Measurements from ENCODE around the gene TIMM17A.
A peak's percentile ranks its signal among the peaks of the same experiment; 100 is the strongest.

TIMM17A gene

DNA sequence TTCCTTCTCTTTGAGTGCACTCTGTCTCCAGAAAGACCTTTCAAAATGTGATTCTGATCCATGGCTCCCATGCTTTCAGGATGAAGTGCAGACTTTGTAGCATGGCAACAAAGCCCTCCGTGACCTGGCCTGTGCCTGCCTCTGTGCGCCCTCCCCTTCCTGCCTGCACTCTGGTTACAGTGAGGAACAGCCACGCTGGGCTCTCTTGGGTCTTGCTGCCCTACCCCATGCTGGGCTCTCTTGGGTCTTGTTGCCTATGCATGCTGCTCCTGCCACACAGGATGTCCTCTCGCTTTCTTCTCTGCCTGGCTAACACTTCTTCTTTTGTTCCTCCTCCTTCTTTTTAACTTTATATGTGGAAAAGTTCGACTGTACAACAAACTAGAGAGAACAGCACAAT is 37.0 kb upstream of the TIMM17A start:
- Histone ChIP-seq H2BK120ac (ENCODE audit: insufficient read depth, low read length, poor library complexity) (no peak overlapping the region), H2AK5ac (ENCODE audit: low read length) (no peak overlapping the region)
- WGBS (ENCODE audit: extremely low coverage, insufficient coverage, insufficient read length), result no CpG with 5 or more reads among the region's 5 CpGs

DNA sequence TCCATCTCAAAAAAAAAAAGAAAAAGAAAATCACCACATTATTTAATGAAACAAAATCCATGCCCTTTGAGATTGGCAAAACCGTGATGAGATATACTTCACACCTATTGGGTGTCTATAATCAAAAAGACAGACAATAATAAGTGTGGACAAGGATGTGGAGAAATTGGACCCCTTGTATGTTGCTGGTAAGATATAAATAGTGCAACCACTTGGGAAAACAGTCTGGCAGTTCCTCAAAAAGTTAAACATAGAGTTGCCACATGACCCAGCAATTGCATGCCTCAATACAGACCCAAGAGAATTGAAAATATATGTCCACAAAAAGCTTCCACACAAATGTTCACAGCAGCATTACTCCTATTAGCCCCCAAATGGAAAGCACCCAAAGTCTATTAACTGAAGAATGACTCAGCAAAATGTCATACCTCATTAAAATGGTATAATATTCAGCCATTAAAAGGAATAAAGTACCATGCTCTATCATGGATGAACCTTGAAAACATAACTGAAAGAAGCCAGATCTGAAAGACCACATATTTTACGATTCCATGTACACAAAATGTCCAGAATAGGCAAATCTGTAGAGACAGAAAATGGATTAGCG is 33.2 kb upstream of the TIMM17A start:
- no CpG with 5 or more reads among the region's 3 CpGs for WGBS (ENCODE audit: extremely low coverage, insufficient coverage, insufficient read length)
- Histone ChIP-seq H3K79me1 (ENCODE audit: low read length) (peaks cover 3% of the 10 kb centered on the region), H4K12ac (ENCODE audit: low read depth, low read length) (no peak overlapping the region), H4K91ac (ENCODE audit: low read depth, low read length) (no peak overlapping the region), H3K4me2 (ENCODE audit: low read length) (no peak overlapping the region), H2BK12ac (ENCODE audit: low read length) (no peak overlapping the region), H2BK120ac (ENCODE audit: insufficient read depth, low read length, poor library complexity) (no peak overlapping the region), H3K14ac (ENCODE audit: low read length) (no peak overlapping the region), H3K27me3 (ENCODE audit: insufficient read depth, low read length) (no peaks in the 10 kb centered on the region), H3K4me3 (ENCODE audit: low read depth, low read length) (no peak overlapping the region), H3K4me1 (ENCODE audit: control insufficient read depth in 1 of 2, insufficient read depth in 2 of 2, low read length in 2 of 2) (peaks cover 13 to 14% of the 10 kb centered on the region in 2 experiments), H3K9ac (ENCODE audit: low read length) (no peak overlapping the region), H2AFZ (ENCODE audit: insufficient read depth, low read length, poor library complexity) (no peak overlapping the region), H3K27ac (ENCODE audit: low read depth, low read length) (no peak overlapping the region), H3K9me3 (ENCODE audit: insufficient read depth, low read depth, low read length) (peaks cover 2% of the 10 kb centered on the region), H3K23ac (ENCODE audit: low read length) (no peak overlapping the region), H3K36me3 (ENCODE audit: control insufficient read depth in 1 of 2, insufficient read depth in 2 of 2, low read length in 2 of 2) (no peaks in the 10 kb centered on the region), H3K4ac (ENCODE audit: low read depth, low read length) (no peak overlapping the region), H2AK5ac (ENCODE audit: low read length) (no peak overlapping the region), H2BK5ac (ENCODE audit: low read depth, low read length, poor library complexity) (no peak overlapping the region), H4K8ac (ENCODE audit: low read depth, low read length) (no peak overlapping the region), H3K18ac (ENCODE audit: low read length) (no peak overlapping the region), H3K79me2 (ENCODE audit: control insufficient read depth, insufficient read depth, low read length, poor library complexity) (no peaks in the 10 kb centered on the region)
- DNase-seq, result no peak

More for the DNA sequence above, 37.0 kb upstream of the TIMM17A start:
- Histone ChIP-seq H2AFZ (ENCODE audit: insufficient read depth, low read length, poor library complexity) (no peak overlapping the region), H2BK5ac (ENCODE audit: low read depth, low read length, poor library complexity) (no peak overlapping the region), H4K12ac (ENCODE audit: low read depth, low read length) (no peak overlapping the region), H3K9ac (ENCODE audit: low read length) (no peak overlapping the region), H3K36me3 (ENCODE audit: control insufficient read depth in 1 of 2, insufficient read depth in 2 of 2, low read length in 2 of 2) (no peaks in the 10 kb centered on the region), H3K18ac (ENCODE audit: low read length) (no peak overlapping the region), H4K91ac (ENCODE audit: low read depth, low read length) (no peak overlapping the region), H3K9me3 (ENCODE audit: insufficient read depth, low read depth, low read length) (peaks cover 2% of the 10 kb centered on the region), H3K4me3 (ENCODE audit: low read depth, low read length) (no peak overlapping the region), H3K4ac (ENCODE audit: low read depth, low read length) (no peak overlapping the region), H2BK12ac (ENCODE audit: low read length) (no peak overlapping the region), H3K79me1 (ENCODE audit: low read length) (peaks cover 10% of the 10 kb centered on the region), H3K4me2 (ENCODE audit: low read length) (no peak overlapping the region), H3K23ac (ENCODE audit: low read length) (no peak overlapping the region), H3K27me3 (ENCODE audit: insufficient read depth, low read length) (no peaks in the 10 kb centered on the region), H3K14ac (ENCODE audit: low read length) (no peak overlapping the region), H4K8ac (ENCODE audit: low read depth, low read length) (no peak overlapping the region), H3K79me2 (ENCODE audit: control insufficient read depth, insufficient read depth, low read length, poor library complexity) (no peaks in the 10 kb centered on the region), H3K27ac (ENCODE audit: low read depth, low read length) (no peak overlapping the region), H3K4me1 (ENCODE audit: control insufficient read depth in 1 of 2, insufficient read depth in 2 of 2, low read length in 2 of 2) (peaks cover 17 to 20% of the 10 kb centered on the region in 2 experiments)
- no peak for DNase-seq

- H3K36me3 ChIP-seq (ENCODE audit: control insufficient read depth in 1 of 2, insufficient read depth in 2 of 2, low read length in 2 of 2), result no peaks in the 10 kb centered on the region
- no peak overlapping the region for H3K4me3 ChIP-seq (ENCODE audit: low read depth, low read length)
- H3K14ac ChIP-seq (ENCODE audit: low read length), result no peak overlapping the region
- no peak overlapping the region for H4K12ac ChIP-seq (ENCODE audit: low read depth, low read length)
- H3K79me1 ChIP-seq (ENCODE audit: low read length), result no peaks in the 10 kb centered on the region
- H3K4ac ChIP-seq (ENCODE audit: low read depth, low read length), result no peak overlapping the region
- WGBS (ENCODE audit: extremely low coverage, insufficient coverage, insufficient read length), result no CpG with 5 or more reads among the region's 2 CpGs
- no peak for DNase-seq
- H2BK120ac ChIP-seq (ENCODE audit: insufficient read depth, low read length, poor library complexity), result no peak overlapping the region
- H3K18ac ChIP-seq (ENCODE audit: low read length), result no peak overlapping the region
- no peak overlapping the region for H2BK5ac ChIP-seq (ENCODE audit: low read depth, low read length, poor library complexity)
- H3K27ac ChIP-seq (ENCODE audit: low read depth, low read length), result no peak overlapping the region
- no peak overlapping the region for H2BK12ac ChIP-seq (ENCODE audit: low read length)
- no peak overlapping the region for H4K8ac ChIP-seq (ENCODE audit: low read depth, low read length)
- no peak overlapping the region for H3K9ac ChIP-seq (ENCODE audit: low read length)
- no peak overlapping the region for H2AFZ ChIP-seq (ENCODE audit: insufficient read depth, low read length, poor library complexity)
- no peak overlapping the region for H3K4me2 ChIP-seq (ENCODE audit: low read length)
- no peak overlapping the region for H3K23ac ChIP-seq (ENCODE audit: low read length)
- H2AK5ac ChIP-seq (ENCODE audit: low read length), result no peak overlapping the region
- peaks cover 2% of the 10 kb centered on the region for H3K9me3 ChIP-seq (ENCODE audit: insufficient read depth, low read depth, low read length)
- no peaks in the 10 kb centered on the region for H3K27me3 ChIP-seq (ENCODE audit: insufficient read depth, low read length)
- H4K91ac ChIP-seq (ENCODE audit: low read depth, low read length), result no peak overlapping the region
- no peaks in the 10 kb centered on the region for H3K4me1 ChIP-seq (ENCODE audit: control insufficient read depth in 1 of 2, insufficient read depth in 2 of 2, low read length in 2 of 2)
- H3K79me2 ChIP-seq (ENCODE audit: control insufficient read depth, insufficient read depth, low read length, poor library complexity), result no peaks in the 10 kb centered on the region
These were observed 30.1 kb upstream of the TIMM17A start for GRCh38 chr1:201925301-201925567.

GRCh38 chr1:201925981-201926645 is 29.2 kb upstream of the TIMM17A start:
- no peak overlapping the region for H3K18ac ChIP-seq (ENCODE audit: low read length)
- H2BK5ac ChIP-seq (ENCODE audit: low read depth, low read length, poor library complexity), result no peak overlapping the region
- no CpG with 5 or more reads among the region's 5 CpGs for WGBS (ENCODE audit: extremely low coverage, insufficient coverage, insufficient read length)

More at GRCh38 chr1:201925981-201926645, 29.2 kb upstream of the TIMM17A start:
- Histone ChIP-seq H2AFZ (ENCODE audit: insufficient read depth, low read length, poor library complexity) (no peak overlapping the region), H2BK12ac (ENCODE audit: low read length) (no peak overlapping the region), H3K23ac (ENCODE audit: low read length) (no peak overlapping the region), H3K27ac (ENCODE audit: low read depth, low read length) (no peak overlapping the region), H2AK5ac (ENCODE audit: low read length) (no peak overlapping the region), H4K8ac (ENCODE audit: low read depth, low read length) (peak overlapping the region; percentile 52), H3K14ac (ENCODE audit: low read length) (no peak overlapping the region), H3K4me2 (ENCODE audit: low read length) (no peak overlapping the region), H3K9ac (ENCODE audit: low read length) (no peak overlapping the region), H3K36me3 (ENCODE audit: control insufficient read depth in 1 of 2, insufficient read depth in 2 of 2, low read length in 2 of 2) (no peaks in the 10 kb centered on the region), H2BK120ac (ENCODE audit: insufficient read depth, low read length, poor library complexity) (no peak overlapping the region), H3K79me2 (ENCODE audit: control insufficient read depth, insufficient read depth, low read length, poor library complexity) (no peaks in the 10 kb centered on the region), H3K4ac (ENCODE audit: low read depth, low read length) (no peak overlapping the region), H3K4me3 (ENCODE audit: low read depth, low read length) (no peak overlapping the region), H3K27me3 (ENCODE audit: insufficient read depth, low read length) (no peaks in the 10 kb centered on the region), H4K91ac (ENCODE audit: low read depth, low read length) (no peak overlapping the region), H4K12ac (ENCODE audit: low read depth, low read length) (no peak overlapping the region), H3K79me1 (ENCODE audit: low read length) (no peaks in the 10 kb centered on the region), H3K4me1 (ENCODE audit: control insufficient read depth in 1 of 2, insufficient read depth in 2 of 2, low read length in 2 of 2) (no peaks in the 10 kb centered on the region), H3K9me3 (ENCODE audit: insufficient read depth, low read depth, low read length) (peaks cover 2% of the 10 kb centered on the region)
- DNase-seq, result no peak
